ENCODE measurements around the gene RALA. TPM values are rescaled to one million over a fixed set of nuclear protein-coding genes. Genes with fewer than 3 reads are reported as not detected.

Gene RALA
- total RNA-seq, 1 donor from 2014 or later: 59.5 TPM

DNA sequence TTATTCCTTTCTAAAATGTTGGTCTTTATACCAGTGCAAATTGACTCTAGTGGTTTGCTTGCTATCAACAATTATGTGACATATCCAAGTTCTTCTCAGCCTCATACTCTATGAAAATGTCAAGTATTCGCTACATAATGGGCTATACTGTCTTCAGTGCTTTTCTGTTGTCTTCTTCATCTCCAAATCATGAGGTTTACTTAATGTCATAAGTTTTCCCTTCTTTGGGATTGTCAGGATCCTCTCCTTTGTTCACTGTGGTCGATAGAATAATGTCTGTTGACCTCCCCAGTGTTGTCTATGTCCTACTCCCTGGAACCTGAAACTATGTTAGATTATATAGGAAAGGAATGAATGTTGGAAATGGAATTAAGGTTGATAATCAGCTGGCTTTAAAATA lies 16.4 kb upstream of the RALA start:
- peaks cover 9% of the 10 kb centered on the region for H3K4me1 Mint-ChIP-seq
- no peaks in the 10 kb centered on the region for H4K20me1 ChIP-seq (ENCODE audit: low read depth)
- H3K4me1 ChIP-seq: no peaks in the 10 kb centered on the region
- no peak for DNase-seq (ENCODE audit: low spot score)
- H3K36me3 ChIP-seq: no peaks in the 10 kb centered on the region
- H2AFZ ChIP-seq (replicated peaks): no peak overlapping the region
- peaks cover 10% of the 10 kb centered on the region for H3K27me3 Mint-ChIP-seq (ENCODE audit: insufficient read depth, low read depth)
- no peak overlapping the region for H3K4me2 ChIP-seq
- no peak overlapping the region for H3K27ac ChIP-seq
- no peaks in the 10 kb centered on the region for H3K9me3 Mint-ChIP-seq
- H3F3A ChIP-seq (ENCODE audit: low read depth): no peaks in the 10 kb centered on the region
- no peak overlapping the region for H3K4me3 ChIP-seq
- H3K27me3 ChIP-seq: peaks cover 26% of the 10 kb centered on the region
- H3K36me3 Mint-ChIP-seq: no peaks in the 10 kb centered on the region
- H3K9me3 ChIP-seq (ENCODE audit: low read depth): no peaks in the 10 kb centered on the region
- H3K79me2 ChIP-seq (ENCODE audit: low read depth): no peaks in the 10 kb centered on the region
- no peak overlapping the region for H3K9ac ChIP-seq
- H3K27ac Mint-ChIP-seq: no peak overlapping the region
- H3K4me3 Mint-ChIP-seq: no peak overlapping the region
- TF ChIP-seq EZH2 (IDR thresholded peaks at IDR 0.05) (no peak), EZH2phosphoT487 (IDR thresholded peaks at IDR 0.05) (no peak)
- TF ChIP-seq, protein P1, sequence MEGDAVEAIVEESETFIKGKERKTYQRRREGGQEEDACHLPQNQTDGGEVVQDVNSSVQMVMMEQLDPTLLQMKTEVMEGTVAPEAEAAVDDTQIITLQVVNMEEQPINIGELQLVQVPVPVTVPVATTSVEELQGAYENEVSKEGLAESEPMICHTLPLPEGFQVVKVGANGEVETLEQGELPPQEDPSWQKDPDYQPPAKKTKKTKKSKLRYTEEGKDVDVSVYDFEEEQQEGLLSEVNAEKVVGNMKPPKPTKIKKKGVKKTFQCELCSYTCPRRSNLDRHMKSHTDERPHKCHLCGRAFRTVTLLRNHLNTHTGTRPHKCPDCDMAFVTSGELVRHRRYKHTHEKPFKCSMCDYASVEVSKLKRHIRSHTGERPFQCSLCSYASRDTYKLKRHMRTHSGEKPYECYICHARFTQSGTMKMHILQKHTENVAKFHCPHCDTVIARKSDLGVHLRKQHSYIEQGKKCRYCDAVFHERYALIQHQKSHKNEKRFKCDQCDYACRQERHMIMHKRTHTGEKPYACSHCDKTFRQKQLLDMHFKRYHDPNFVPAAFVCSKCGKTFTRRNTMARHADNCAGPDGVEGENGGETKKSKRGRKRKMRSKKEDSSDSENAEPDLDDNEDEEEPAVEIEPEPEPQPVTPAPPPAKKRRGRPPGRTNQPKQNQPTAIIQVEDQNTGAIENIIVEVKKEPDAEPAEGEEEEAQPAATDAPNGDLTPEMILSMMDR (IDR thresholded peaks at IDR 0.05): no peak

GRCh38 chr7:39607865-39608264 lies 15.5 kb upstream of the RALA start:
- peaks cover 8% of the 10 kb centered on the region for H3K4me1 Mint-ChIP-seq
- Histone ChIP-seq H4K20me1 (ENCODE audit: low read depth) (no peaks in the 10 kb centered on the region), H3K9me3 (ENCODE audit: low read depth) (no peaks in the 10 kb centered on the region), H3K79me2 (ENCODE audit: low read depth) (no peaks in the 10 kb centered on the region), H3K27ac (no peak overlapping the region), H2AFZ (replicated peaks) (no peak overlapping the region), H3K9ac (no peak overlapping the region), H3K27me3 (peaks cover 26% of the 10 kb centered on the region), H3K4me1 (no peaks in the 10 kb centered on the region), H3F3A (ENCODE audit: low read depth) (no peaks in the 10 kb centered on the region), H3K4me3 (no peak overlapping the region), H3K36me3 (no peaks in the 10 kb centered on the region), H3K4me2 (no peak overlapping the region)
- no peak overlapping the region for H3K4me3 Mint-ChIP-seq
- DNase-seq (ENCODE audit: low spot score): no peak
- TF ChIP-seq, protein P1 (IDR thresholded peaks at IDR 0.05): no peak
- H3K9me3 Mint-ChIP-seq: no peaks in the 10 kb centered on the region
- H3K36me3 Mint-ChIP-seq: no peaks in the 10 kb centered on the region
- H3K27me3 Mint-ChIP-seq (ENCODE audit: insufficient read depth, low read depth): peaks cover 10% of the 10 kb centered on the region
- H3K27ac Mint-ChIP-seq: no peak overlapping the region

DNA sequence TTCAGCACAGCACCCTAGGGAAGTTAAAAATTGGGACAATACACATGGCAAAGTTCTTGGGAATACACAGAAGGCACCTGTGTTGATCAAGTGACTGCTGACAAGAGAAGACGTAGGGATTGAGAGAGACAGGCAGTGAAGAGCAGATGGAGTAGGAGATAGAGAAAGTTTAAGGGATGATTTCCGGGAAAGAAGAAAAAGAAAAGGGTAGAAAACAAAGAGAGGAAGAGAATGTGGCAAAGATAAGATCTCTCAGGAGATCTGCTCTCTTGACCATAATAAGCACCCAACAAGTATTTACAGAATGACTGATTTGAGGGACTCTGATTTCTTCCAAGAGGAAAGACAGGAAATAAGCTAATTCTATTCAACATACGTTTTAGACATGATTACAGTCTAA lies 15.1 kb upstream of the RALA start:
- DNase-seq (ENCODE audit: low spot score): no peak
- H3K27ac Mint-ChIP-seq: no peak overlapping the region
- TF ChIP-seq EZH2phosphoT487 (IDR thresholded peaks at IDR 0.05) (no peak), EZH2 (IDR thresholded peaks at IDR 0.05) (no peak)
- TF ChIP-seq, protein P1 (IDR thresholded peaks at IDR 0.05): no peak
- Histone ChIP-seq H3F3A (ENCODE audit: low read depth) (no peaks in the 10 kb centered on the region), H3K36me3 (no peaks in the 10 kb centered on the region), H3K9ac (no peak overlapping the region), H3K9me3 (ENCODE audit: low read depth) (no peaks in the 10 kb centered on the region), H3K4me2 (no peak overlapping the region), H3K4me1 (no peaks in the 10 kb centered on the region), H3K27me3 (peaks cover 26% of the 10 kb centered on the region), H2AFZ (replicated peaks) (no peak overlapping the region), H3K79me2 (ENCODE audit: low read depth) (no peaks in the 10 kb centered on the region), H4K20me1 (ENCODE audit: low read depth) (no peaks in the 10 kb centered on the region), H3K4me3 (no peak overlapping the region), H3K27ac (no peak overlapping the region)
- no peaks in the 10 kb centered on the region for H3K9me3 Mint-ChIP-seq
- H3K4me1 Mint-ChIP-seq: peaks cover 8% of the 10 kb centered on the region
- H3K36me3 Mint-ChIP-seq: no peaks in the 10 kb centered on the region
- H3K4me3 Mint-ChIP-seq: no peak overlapping the region
- H3K27me3 Mint-ChIP-seq (ENCODE audit: insufficient read depth, low read depth): peaks cover 10% of the 10 kb centered on the region
